Spleen (tissue), 7 donors: ENCODE data around the gene CHST13.

Experiments used
- POLR2A ChIP-seq, 3 donors: fragments of 450-650 bp; IDR thresholded peaks; one replicate each; pipeline ENCODE4 v1.5.1; 2017; ENCODE audit warnings: antibody characterized with exemption in 3 of 3, mild to moderate bottlenecking in 1 of 3
- TF ChIP-seq, protein P1 (sequence below), 11 experiments: fragments of 200-600 bp in 7 of 11; fragments of 450-650 bp in 4 of 11; sonication (generic) in 4 of 11; IDR thresholded peaks in 8 of 11; conservative IDR thresholded peaks in 3 of 11; 1 replicate in 7 of 11; 2 replicates in 4 of 11; pipeline versions ENCODE4 v1.4.0 to v1.8.0; 2016 to 2021; ENCODE audit warnings: antibody characterized with exemption in 11 of 11, inconsistent platforms in 4 of 11, mild to moderate bottlenecking in 1 of 11
- donor health status: DM: no; HTN: no; CAD: no; lungs with moderate emphysema.
- donor health status: DM: no; HTN: no; CAD: no.
- donor health status: DM: no; HTN: no; CAD: no.

DNA sequence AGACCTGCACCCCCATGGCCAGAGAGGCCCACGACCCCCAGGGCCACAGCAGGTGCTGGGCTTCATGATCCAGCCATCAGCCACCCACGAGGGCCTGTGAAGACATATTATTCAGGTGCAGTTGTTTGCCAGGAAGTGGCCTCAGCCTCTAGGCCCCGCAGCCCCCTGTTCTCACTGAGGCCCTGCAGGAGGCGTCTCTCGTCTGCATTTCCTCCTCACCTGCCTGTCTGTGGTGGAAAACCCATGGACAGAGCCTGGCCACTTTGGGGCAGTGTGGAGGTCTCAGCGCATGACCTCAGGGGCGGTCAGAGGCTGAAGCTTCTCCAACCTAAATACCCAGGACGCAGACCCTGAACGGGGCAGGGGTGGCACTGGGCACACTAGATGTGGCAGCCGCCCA is 25.0 kb upstream of the CHST13 start:
- TF ChIP-seq, protein P1, sequence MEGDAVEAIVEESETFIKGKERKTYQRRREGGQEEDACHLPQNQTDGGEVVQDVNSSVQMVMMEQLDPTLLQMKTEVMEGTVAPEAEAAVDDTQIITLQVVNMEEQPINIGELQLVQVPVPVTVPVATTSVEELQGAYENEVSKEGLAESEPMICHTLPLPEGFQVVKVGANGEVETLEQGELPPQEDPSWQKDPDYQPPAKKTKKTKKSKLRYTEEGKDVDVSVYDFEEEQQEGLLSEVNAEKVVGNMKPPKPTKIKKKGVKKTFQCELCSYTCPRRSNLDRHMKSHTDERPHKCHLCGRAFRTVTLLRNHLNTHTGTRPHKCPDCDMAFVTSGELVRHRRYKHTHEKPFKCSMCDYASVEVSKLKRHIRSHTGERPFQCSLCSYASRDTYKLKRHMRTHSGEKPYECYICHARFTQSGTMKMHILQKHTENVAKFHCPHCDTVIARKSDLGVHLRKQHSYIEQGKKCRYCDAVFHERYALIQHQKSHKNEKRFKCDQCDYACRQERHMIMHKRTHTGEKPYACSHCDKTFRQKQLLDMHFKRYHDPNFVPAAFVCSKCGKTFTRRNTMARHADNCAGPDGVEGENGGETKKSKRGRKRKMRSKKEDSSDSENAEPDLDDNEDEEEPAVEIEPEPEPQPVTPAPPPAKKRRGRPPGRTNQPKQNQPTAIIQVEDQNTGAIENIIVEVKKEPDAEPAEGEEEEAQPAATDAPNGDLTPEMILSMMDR (IDR thresholded peaks at IDR 0.05 in 8 of 11, conservative IDR thresholded peaks at IDR 0.05 in 3 of 11) = no peak
- no peak for TF ChIP-seq POLR2A (IDR thresholded peaks at IDR 0.05)
